Endothelial cell of umbilical vein (primary cell): ENCODE results near the gene CD300LB. TPM values are rescaled to one million over a fixed set of nuclear protein-coding genes. Genes with fewer than 3 reads are reported as not detected.

Source experiments
- BruUV-seq: library from RNA; stranded (reverse); fragments of 400-500 nt; replicated peaks from 2 replicates; lab custom pipeline; 2021; lab: Mats Ljungman, UMichigan
- CTCF ChIA-PET: fragments of 300-600, 350-600 bp; sonication (Branson Sonifier 250); formaldehyde crosslinking; loops from one replicate; lab custom pipeline; 2021; ENCODE audit warnings: antibody characterized with exemption, inconsistent platforms; lab: Charles Lee
- POLR2A ChIA-PET: fragments of 300-600, 350-600 bp; sonication (Branson Sonifier 250); formaldehyde crosslinking; loops from one replicate; lab custom pipeline; 2021; ENCODE audit warnings: antibody characterized with exemption, inconsistent platforms; lab: Charles Lee
- DNase-seq: peaks from one replicate; pipeline ENCODE4 v3.0.0-alpha.2; 2011; ENCODE audit warnings: low read depth, low spot score
- FAIRE-seq: peaks from 2 replicates; lab custom pipeline; 2011; peaks lifted over from hg19 to GRCh38; lab: Jason Lieb, UNC
- H2AFZ ChIP-seq: 2 replicates; pipeline ENCODE4 v1.6.0; 2012; ENCODE audit warnings: low read depth, low read length, control low read depth, inconsistent platforms
- H3K27ac ChIP-seq: 2 replicates; pipeline ENCODE4 v1.5.1; 2011; ENCODE audit warnings: low read depth, mild to moderate bottlenecking, control low read depth, low read length, moderate library complexity; ENCODE audit not compliant: insufficient read depth
- H3K27me3 ChIP-seq, 2 experiments: 2 replicates each; pipeline versions ENCODE4 v1.6.0 to v1.6.1; 2011; ENCODE audit warnings: low read length in 2 of 2, mixed read lengths in 1 of 2; ENCODE audit not compliant: control insufficient read depth in 2 of 2, insufficient read depth in 2 of 2
- H3K36me3 ChIP-seq, 2 experiments: 2 replicates in 1 of 2; 3 replicates in 1 of 2; pipeline ENCODE4 v1.5.1; 2011; ENCODE audit warnings: low read length in 2 of 2, mild to moderate bottlenecking in 1 of 2, moderate library complexity in 1 of 2; ENCODE audit not compliant: control insufficient read depth in 2 of 2, insufficient read depth in 2 of 2; ENCODE audit errors: extremely low read depth in 1 of 2
- H3K4me1 ChIP-seq: 3 replicates; pipeline ENCODE4 v1.5.1; 2011; ENCODE audit warnings: mild to moderate bottlenecking, low read length; ENCODE audit not compliant: control insufficient read depth, insufficient read depth; ENCODE audit errors: extremely low read depth
- H3K4me2 ChIP-seq: 2 replicates; pipeline ENCODE4 v1.6.1; 2011; ENCODE audit warnings: low read length, control low read depth, mixed read lengths; ENCODE audit not compliant: insufficient read depth
- H3K4me3 ChIP-seq, 3 experiments: fragments of 200-600 bp in 1 of 3; sonication (generic), shearing (Covaris generic) in 1 of 3; replicated peaks in 1 of 3; 2 replicates each; pipeline ENCODE4 v1.5.1; 2011 to 2016; ENCODE audit warnings: control low read depth in 3 of 3, low read length in 3 of 3, mild to moderate bottlenecking in 2 of 3, inconsistent platforms in 1 of 3, low read depth in 1 of 3, moderate library complexity in 1 of 3; ENCODE audit not compliant: insufficient read depth in 1 of 3
- H3K79me2 ChIP-seq: 2 replicates; pipeline ENCODE4 v1.6.0; 2012; ENCODE audit warnings: low read length, inconsistent platforms; ENCODE audit not compliant: control insufficient read depth, insufficient read depth
- H3K9ac ChIP-seq: replicated peaks from 2 replicates; pipeline ENCODE3; 2011; ENCODE audit warnings: low read length, control low read depth; ENCODE audit not compliant: insufficient read depth; ENCODE audit errors: extremely low read depth
- H3K9me1 ChIP-seq: replicated peaks from 3 replicates; pipeline ENCODE4 v1.6.0; 2011; ENCODE audit warnings: mild to moderate bottlenecking, low read length; ENCODE audit not compliant: control insufficient read depth, insufficient read depth; ENCODE audit errors: extremely low read depth
- H3K9me3 ChIP-seq: replicated peaks from 2 replicates; pipeline ENCODE4 v1.5.1; 2012; ENCODE audit warnings: low read length, inconsistent platforms; ENCODE audit not compliant: control insufficient read depth, insufficient read depth
- H4K20me1 ChIP-seq: replicated peaks from 2 replicates; pipeline ENCODE3; 2011; ENCODE audit warnings: mild to moderate bottlenecking, low read length; ENCODE audit not compliant: control insufficient read depth, insufficient read depth; ENCODE audit errors: extremely low read depth
- EZH2 ChIP-seq: IDR thresholded peaks from 2 replicates; pipeline ENCODE4 v1.6.1; 2012; ENCODE audit warnings: borderline replicate concordance, low read depth, mild to moderate bottlenecking, moderate library complexity, low read length, inconsistent platforms; ENCODE audit not compliant: severe bottlenecking
- FOS ChIP-seq: IDR thresholded peaks from 2 replicates; pipeline ENCODE4 v1.6.1; 2011; ENCODE audit warnings: mild to moderate bottlenecking, low read length, moderate library complexity, borderline replicate concordance; ENCODE audit not compliant: insufficient read depth
- GATA2 ChIP-seq: IDR thresholded peaks from 2 replicates; pipeline ENCODE4 v1.7.0; 2011; ENCODE audit warnings: low read depth, mild to moderate bottlenecking, moderate library complexity, mixed read lengths, low read length; ENCODE audit not compliant: insufficient read length, insufficient read depth
- JUN ChIP-seq: IDR thresholded peaks from 2 replicates; pipeline ENCODE4 v1.6.1; 2011; ENCODE audit warnings: borderline replicate concordance, low read depth; ENCODE audit not compliant: insufficient read length, insufficient read depth
- MYC ChIP-seq: IDR thresholded peaks from one replicate; pipeline ENCODE4 v1.6.1; 2011; ENCODE audit warnings: mild to moderate bottlenecking, low read depth, low read length
- POLR2A ChIP-seq: IDR thresholded peaks from 2 replicates; pipeline ENCODE4 v1.6.1; 2012; ENCODE audit warnings: low read depth, mild to moderate bottlenecking, control low read depth, low read length
- POLR2AphosphoS5 ChIP-seq: IDR thresholded peaks from 2 replicates; pipeline ENCODE4 v1.6.1; 2012; ENCODE audit warnings: low read depth, mild to moderate bottlenecking, control low read depth, low read length, moderate library complexity; ENCODE audit not compliant: insufficient read depth
- dilution Hi-C: fragments of 300-500 bp; cut with MboI; formaldehyde crosslinking; loops from one replicate; pipeline ENCODE4 v1.15.0; 2019; ENCODE audit warnings: low sequenced_read_pairs; ENCODE audit not compliant: extremely low pct_ligation_motif_present
- intact Hi-C: fragments of 100-400 bp; cut with micrococcal nuclease; formaldehyde crosslinking; loops from one replicate; pipeline ENCODE4 v1.10.0; 2022
- polyA plus RNA-seq, 4 experiments: library from polyadenylated mRNA; depleted of rRNA in 3 of 4; stranded (reverse) in 3 of 4; unstranded in 1 of 4; fragments of >200 nt; gene quantifications; 2 replicates each; pipeline versions ENCODE4 v1.2.1 to v1.2.3, GENCODE V29; 2011 to 2012; ENCODE audit warnings: missing spikeins in 1 of 4
- total RNA-seq: library from RNA; stranded (reverse); gene quantifications from 2 replicates; pipeline ENCODE4 v1.2.3, GENCODE V29; 2021
- TF ChIP-seq, protein P1 (sequence below), 2 donors: IDR thresholded peaks; 1 replicate in 1 of 2; 2 replicates in 1 of 2; pipeline ENCODE4 v1.5.1; 2011; ENCODE audit warnings: low read length in 2 of 2, mild to moderate bottlenecking in 2 of 2, moderate library complexity in 2 of 2, control low read depth in 1 of 2, inconsistent platforms in 1 of 2, low read depth in 1 of 2; ENCODE audit not compliant: insufficient read depth in 1 of 2; ENCODE audit errors: extremely low read depth in 1 of 2
- TF ChIP-seq, protein P2 (sequence below): IDR thresholded peaks from 2 replicates; pipeline ENCODE4 v1.6.1; 2011; ENCODE audit not compliant: insufficient read depth, insufficient read length

CD300LB gene
- total and polyA plus RNA-seq, 2 donors (not counting 3 experiments of a cell fraction or from before 2014, with no cell fraction given): not detected

DNA sequence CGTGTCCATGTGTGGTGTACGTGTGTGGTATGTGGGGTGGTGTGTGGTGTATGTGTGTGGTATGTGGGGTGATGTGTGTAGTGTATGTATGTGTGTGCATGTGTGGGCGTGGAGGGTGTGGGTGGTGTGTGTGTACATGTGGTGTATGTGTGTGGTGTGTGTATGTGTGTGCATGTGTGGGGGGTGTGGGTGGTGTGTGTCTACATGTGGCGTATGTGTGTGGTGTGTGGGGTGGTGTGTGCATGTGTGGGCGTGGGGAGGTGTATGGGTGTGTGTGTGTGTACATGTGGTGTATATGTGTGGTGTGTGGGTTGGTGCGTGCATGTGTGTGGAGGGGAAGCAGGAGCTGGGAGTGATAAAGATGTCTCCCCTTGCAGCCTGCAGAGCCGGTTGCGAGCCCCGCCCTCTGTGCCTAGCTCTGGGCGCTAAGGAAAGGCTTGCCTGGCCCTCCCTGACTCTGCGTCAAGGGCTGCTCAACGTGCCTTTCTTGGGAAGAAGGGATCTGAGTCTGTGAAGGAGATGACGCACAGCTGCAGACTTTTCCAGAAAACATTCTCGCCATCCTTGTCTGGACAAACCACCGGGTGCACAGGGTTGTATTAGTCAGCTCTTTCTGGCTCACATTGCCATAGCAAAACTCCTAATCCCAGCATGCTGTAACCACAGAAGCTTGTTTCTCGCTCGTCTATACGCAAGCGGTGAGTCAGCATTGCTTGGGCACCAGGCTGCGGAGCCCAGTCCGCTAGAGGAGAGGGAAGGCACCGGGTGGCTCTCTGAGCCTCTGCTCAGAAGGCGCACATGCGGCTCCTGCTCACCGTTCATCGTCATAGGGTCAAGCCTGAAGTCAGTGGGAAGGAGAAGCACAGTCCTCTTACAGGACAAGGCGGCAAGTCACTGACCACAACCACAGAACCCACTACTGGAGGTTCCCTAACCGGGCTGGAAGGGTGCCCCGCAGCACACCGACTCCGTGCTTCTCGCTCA is 38.0 kb upstream of the CD300LB start:
- FAIRE-seq: no peak
- Histone ChIP-seq H4K20me1 (no peaks in the 10 kb centered on the region), H3K36me3 (no peaks in the 10 kb centered on the region), H3K4me3 (no peak overlapping the region), H3K9me1 (no peaks in the 10 kb centered on the region), H3K79me2 (no peaks in the 10 kb centered on the region), H3K27me3 (no peaks in the 10 kb centered on the region), H3K9ac (no peak overlapping the region), H2AFZ (no peak overlapping the region), H3K4me1 (no peaks in the 10 kb centered on the region), H3K4me2 (no peak overlapping the region), H3K9me3 (no peaks in the 10 kb centered on the region), H3K27ac (no peak overlapping the region)
- ChIA-PET CTCF (interaction anchor here (0.5 kb wide), 1 partner anchor 201 kb away, joined by 4 read pairs; no protein-coding TSS in a partner anchor), POLR2A (no interaction called here)
- no TSS peak for BruUV-seq
- intact Hi-C loops: no loop called here
- TF ChIP-seq MYC (no peak), POLR2AphosphoS5 (no peak), GATA2 (no peak), EZH2 (no peak), JUN (no peak), FOS (no peak), POLR2A (no peak)
- TF ChIP-seq, protein P1, sequence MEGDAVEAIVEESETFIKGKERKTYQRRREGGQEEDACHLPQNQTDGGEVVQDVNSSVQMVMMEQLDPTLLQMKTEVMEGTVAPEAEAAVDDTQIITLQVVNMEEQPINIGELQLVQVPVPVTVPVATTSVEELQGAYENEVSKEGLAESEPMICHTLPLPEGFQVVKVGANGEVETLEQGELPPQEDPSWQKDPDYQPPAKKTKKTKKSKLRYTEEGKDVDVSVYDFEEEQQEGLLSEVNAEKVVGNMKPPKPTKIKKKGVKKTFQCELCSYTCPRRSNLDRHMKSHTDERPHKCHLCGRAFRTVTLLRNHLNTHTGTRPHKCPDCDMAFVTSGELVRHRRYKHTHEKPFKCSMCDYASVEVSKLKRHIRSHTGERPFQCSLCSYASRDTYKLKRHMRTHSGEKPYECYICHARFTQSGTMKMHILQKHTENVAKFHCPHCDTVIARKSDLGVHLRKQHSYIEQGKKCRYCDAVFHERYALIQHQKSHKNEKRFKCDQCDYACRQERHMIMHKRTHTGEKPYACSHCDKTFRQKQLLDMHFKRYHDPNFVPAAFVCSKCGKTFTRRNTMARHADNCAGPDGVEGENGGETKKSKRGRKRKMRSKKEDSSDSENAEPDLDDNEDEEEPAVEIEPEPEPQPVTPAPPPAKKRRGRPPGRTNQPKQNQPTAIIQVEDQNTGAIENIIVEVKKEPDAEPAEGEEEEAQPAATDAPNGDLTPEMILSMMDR (IDR thresholded peaks at IDR 0.05; ENCODE audit: extremely low read depth in 1 of 2, insufficient read depth in 1 of 2, low read depth in 1 of 2, low read length in 2 of 2): no peak
- TF ChIP-seq, protein P2, sequence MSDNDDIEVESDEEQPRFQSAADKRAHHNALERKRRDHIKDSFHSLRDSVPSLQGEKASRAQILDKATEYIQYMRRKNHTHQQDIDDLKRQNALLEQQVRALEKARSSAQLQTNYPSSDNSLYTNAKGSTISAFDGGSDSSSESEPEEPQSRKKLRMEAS: no peak
- dilution Hi-C loops: no loop called here
- no peak for DNase-seq
